HFF-Myc (cell line): ENCODE measurements around the gene MXD4.

ENCODE experiments used
- DNase-seq: peaks from one replicate; pipeline ENCODE4 v3.0.0-alpha.2; 2011; ENCODE audit warnings: low read depth; ENCODE audit errors: extremely low read depth
- H3K4me3 ChIP-seq: replicated peaks from 2 replicates; pipeline ENCODE4 v1.5.1; 2011; ENCODE audit warnings: low read depth, mild to moderate bottlenecking, control low read depth, low read length
- TF ChIP-seq, protein P1 (sequence below): IDR thresholded peaks from 2 replicates; pipeline ENCODE4 v1.5.1; 2012; ENCODE audit warnings: mild to moderate bottlenecking, low read depth, low read length, control low read depth; ENCODE audit errors: missing control alignments

Gene MXD4

GRCh38 chr4:2287594-2287915 is 25.6 kb upstream of the MXD4 start:
- TF ChIP-seq, protein P1, sequence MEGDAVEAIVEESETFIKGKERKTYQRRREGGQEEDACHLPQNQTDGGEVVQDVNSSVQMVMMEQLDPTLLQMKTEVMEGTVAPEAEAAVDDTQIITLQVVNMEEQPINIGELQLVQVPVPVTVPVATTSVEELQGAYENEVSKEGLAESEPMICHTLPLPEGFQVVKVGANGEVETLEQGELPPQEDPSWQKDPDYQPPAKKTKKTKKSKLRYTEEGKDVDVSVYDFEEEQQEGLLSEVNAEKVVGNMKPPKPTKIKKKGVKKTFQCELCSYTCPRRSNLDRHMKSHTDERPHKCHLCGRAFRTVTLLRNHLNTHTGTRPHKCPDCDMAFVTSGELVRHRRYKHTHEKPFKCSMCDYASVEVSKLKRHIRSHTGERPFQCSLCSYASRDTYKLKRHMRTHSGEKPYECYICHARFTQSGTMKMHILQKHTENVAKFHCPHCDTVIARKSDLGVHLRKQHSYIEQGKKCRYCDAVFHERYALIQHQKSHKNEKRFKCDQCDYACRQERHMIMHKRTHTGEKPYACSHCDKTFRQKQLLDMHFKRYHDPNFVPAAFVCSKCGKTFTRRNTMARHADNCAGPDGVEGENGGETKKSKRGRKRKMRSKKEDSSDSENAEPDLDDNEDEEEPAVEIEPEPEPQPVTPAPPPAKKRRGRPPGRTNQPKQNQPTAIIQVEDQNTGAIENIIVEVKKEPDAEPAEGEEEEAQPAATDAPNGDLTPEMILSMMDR, result no peak
- DNase-seq, result no peak
- H3K4me3 ChIP-seq, result no peak overlapping the region

DNA sequence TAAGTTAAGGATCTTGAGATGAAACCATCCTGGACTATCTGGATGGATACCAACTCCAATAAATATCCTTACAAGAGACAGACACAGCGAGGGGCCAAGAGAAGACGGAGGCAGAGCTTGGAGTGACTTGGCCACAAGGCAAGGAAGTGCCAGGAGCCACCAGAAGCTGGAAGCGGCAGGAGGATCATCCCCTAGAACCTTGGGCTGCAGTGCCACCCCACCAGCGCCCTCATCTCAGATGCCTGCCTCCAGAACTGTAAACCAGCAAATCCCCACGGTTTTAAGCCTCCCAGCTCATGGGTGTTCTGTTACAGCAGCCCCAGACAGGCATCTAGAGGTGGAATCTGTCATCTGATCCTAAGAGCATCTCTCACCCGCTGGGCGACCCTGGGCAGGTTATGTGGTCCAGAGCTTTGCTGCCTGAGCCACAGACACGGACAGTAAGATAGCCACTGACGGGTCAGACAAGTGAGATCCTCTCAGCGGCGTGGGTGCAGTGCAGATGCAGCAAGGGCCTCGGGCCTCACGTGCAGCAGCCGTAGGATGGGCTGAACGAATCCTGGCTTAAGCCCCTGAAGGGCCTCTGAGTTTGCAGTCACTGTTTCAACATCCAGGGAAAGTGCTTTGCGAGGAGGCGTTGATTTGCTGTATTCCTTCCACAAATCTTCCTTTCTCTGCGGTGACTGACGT is 25.1 kb upstream of the MXD4 start:
- H3K4me3 ChIP-seq, result no peak overlapping the region
- TF ChIP-seq, protein P1, result no peak
- no peak for DNase-seq

GRCh38 chr4:2285613-2286381 is 23.9 kb upstream of the MXD4 start:
- no peak for DNase-seq
- no peak overlapping the region for H3K4me3 ChIP-seq
- TF ChIP-seq, protein P1, result no peak

- TF ChIP-seq, protein P1, result no peak
- no peak overlapping the region for H3K4me3 ChIP-seq
- no peak for DNase-seq
These were observed 23.2 kb upstream of the MXD4 start for GRCh38 chr4:2284934-2285612.

GRCh38 chr4:2284161-2284933 is 22.4 kb upstream of the MXD4 start:
- DNase-seq, result no peak
- TF ChIP-seq, protein P1, result no peak
- H3K4me3 ChIP-seq, result no peak overlapping the region

- no peak overlapping the region for H3K4me3 ChIP-seq
- TF ChIP-seq, protein P1, result no peak
- DNase-seq, result no peak
These were observed 21.3 kb upstream of the MXD4 start for GRCh38 chr4:2283199-2283711.
